ENCODE data around the gene TBL2. TPM values are rescaled to one million over a fixed set of nuclear protein-coding genes. Genes with fewer than 3 reads are reported as not detected.

TBL2 gene
- total and polyA plus RNA-seq, 2 of the 4 experiments (the other 2 are of a cell fraction), result 72.6 to 94.1 TPM

DNA sequence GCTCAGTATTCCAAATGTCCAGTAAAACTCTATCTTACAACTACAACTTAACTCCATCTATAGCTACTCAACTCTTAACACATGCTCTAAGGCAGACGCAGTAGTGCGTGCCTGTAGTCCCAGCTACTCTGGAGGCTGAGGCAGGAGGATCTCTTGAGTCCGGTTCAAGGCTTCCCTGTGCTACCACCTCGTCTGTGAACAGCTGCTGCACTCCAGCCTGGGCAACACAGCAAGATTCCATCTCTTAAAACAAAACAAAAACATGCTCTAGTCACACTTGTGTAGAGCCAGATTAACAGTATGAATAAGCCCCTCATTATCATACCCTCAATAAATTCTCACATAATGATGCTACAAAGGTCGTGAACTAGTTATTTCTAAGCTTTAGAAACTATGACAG, 59.9 kb downstream of the TBL2 start:
- Histone ChIP-seq H4K20me1 (ENCODE audit: insufficient read depth, low read length) (peaks cover 67% of the 10 kb centered on the region), H3K27me3 (ENCODE audit: control insufficient read depth, insufficient read depth, low read length) (no peaks in the 10 kb centered on the region), H2BK15ac (ENCODE audit: low read depth, low read length) (no peak overlapping the region), H3K14ac (replicated peaks; ENCODE audit: low read depth, low read length) (no peak overlapping the region), H2AK5ac (ENCODE audit: low read depth, low read length) (no peak overlapping the region; the same call in 1 of the 2 replicates), H2AFZ (replicated peaks; ENCODE audit: low read length, poor library complexity) (no peak overlapping the region), H4K91ac (ENCODE audit: insufficient read depth, low read depth, low read length) (no peak overlapping the region), H3K9me3 (ENCODE audit: control insufficient read depth, insufficient read depth, low read length) (no peaks in the 10 kb centered on the region), H4K8ac (ENCODE audit: low read depth in 2 of 2, low read length in 2 of 2) (no peak overlapping the region), H3K4ac (ENCODE audit: low read depth, low read length) (no peak overlapping the region), H3K56ac (ENCODE audit: extremely low read depth, insufficient read depth, low read length) (no peak overlapping the region), H2BK5ac (ENCODE audit: low read depth, low read length, poor library complexity, severe bottlenecking) (no peak overlapping the region), H3K9me1 (ENCODE audit: insufficient read depth, low read length) (peaks cover 5% of the 10 kb centered on the region), H2BK20ac (ENCODE audit: low read depth, low read length) (no peak overlapping the region), H3K23ac (ENCODE audit: low read depth, low read length) (peak overlapping the region; percentile 48; the same call in 1 of the 2 replicates), H3K18ac (ENCODE audit: low read depth, low read length) (no peak overlapping the region), H3K4me2 (ENCODE audit: low read depth, low read length) (peak overlapping the region; percentile 45), H3K4me3 (ENCODE audit: insufficient read depth, low read depth, low read length) (no peak overlapping the region), H3K4me1 (ENCODE audit: control insufficient read depth, insufficient read depth, low read length) (peaks cover 6% of the 10 kb centered on the region), H2AK9ac (replicated peaks; ENCODE audit: low read depth, low read length, poor library complexity) (no peak overlapping the region), H3K36me3 (ENCODE audit: control insufficient read depth, insufficient read depth, low read length) (peaks cover 21% of the 10 kb centered on the region), H2BK120ac (ENCODE audit: low read depth, low read length) (no peak overlapping the region), H3K9ac (ENCODE audit: low read depth, low read length) (no peak overlapping the region), H3K79me1 (ENCODE audit: low read depth in 1 of 2, low read length in 2 of 2) (peaks cover 0 to 41% of the 10 kb centered on the region in 2 experiments; a peak in 3 of 4 replicates), H3K27ac (ENCODE audit: insufficient read depth, low read length) (no peak overlapping the region), H4K5ac (ENCODE audit: low read depth, low read length) (no peak overlapping the region)
- ATAC-seq (ENCODE audit: low read depth) (no peak), DNase-seq (no peak)
- BruUV-seq (replicated peaks), result no TSS peak
- WGBS, 2 experiments (ENCODE audit: extremely low coverage in 2 of 2, insufficient read length in 1 of 2), result 90% methylated on average over 2 of the region's 5 CpGs; no CpG with 5 or more reads in 1 of the 2 experiments
- POLR2A ChIA-PET (ENCODE audit: unreplicated experiment), result no interaction called here
- CTCF ChIA-PET, result interaction anchor here (0.7 kb wide), 1 partner anchor 33 kb away, joined by 3 read pairs; no protein-coding TSS in a partner anchor
- TF ChIP-seq CHD1 (IDR thresholded peaks at IDR 0.05; ENCODE audit: low read depth, low read length) (no peak), FOS (IDR thresholded peaks at IDR 0.05; ENCODE audit: low read depth, low read length) (no peak)
- intact Hi-C loops (cut with micrococcal nuclease), result no loop called here
- in situ Hi-C loops (cut with MboI; ENCODE audit: low sequenced_read_pairs), result no loop called here
- dilution Hi-C loops (cut with HindIII; ENCODE audit: low sequenced_read_pairs, unreplicated experiment), result no loop called here

Other genes starting within 250 kb of the TBL2 start
- 0.72 and 0.83 TPM in 2 replicates for gene FZD9, start 144.8 kb downstream of the TBL2 start, total RNA-seq (2012; rRNA removed)
- 1.6 and 1.8 TPM in 2 replicates for gene FZD9, start 144.8 kb downstream of the TBL2 start, polyA plus RNA-seq (2012; rRNA removed)
- 45.0 and 60.8 TPM in 2 replicates for gene BAZ1B, start 56.3 kb downstream of the TBL2 start, total RNA-seq (2012; rRNA removed)
- gene BAZ1B, start 56.3 kb downstream of the TBL2 start, polyA plus RNA-seq (2012; rRNA removed), result 16.8 and 20.2 TPM in 2 replicates
- 6.1 and 7.2 TPM in 2 replicates for gene BCL7B, start 20.9 kb downstream of the TBL2 start, total RNA-seq (2012; rRNA removed)
- 51.3 and 62.6 TPM in 2 replicates for gene BCL7B, start 20.9 kb downstream of the TBL2 start, polyA plus RNA-seq (2012; rRNA removed)
- not detected in 2 replicates for gene MLXIPL, start 45.9 kb upstream of the TBL2 start, total RNA-seq (2012; rRNA removed)
- gene MLXIPL, start 45.9 kb upstream of the TBL2 start, polyA plus RNA-seq (2012; rRNA removed), result not detected in 2 replicates
- 2.3 and 2.8 TPM in 2 replicates for gene VPS37D, start 89.3 kb upstream of the TBL2 start, total RNA-seq (2012; rRNA removed)
- gene VPS37D, start 89.3 kb upstream of the TBL2 start, polyA plus RNA-seq (2012; rRNA removed), result 3.1 and 4.8 TPM in 2 replicates
- gene DNAJC30, start 104.9 kb upstream of the TBL2 start, total RNA-seq (2012; rRNA removed), result 1.6 and 1.7 TPM in 2 replicates
- gene DNAJC30, start 104.9 kb upstream of the TBL2 start, polyA plus RNA-seq (2012; rRNA removed), result 9.0 and 10.6 TPM in 2 replicates
- 35.7 and 40.8 TPM in 2 replicates for gene BUD23, start 105.0 kb upstream of the TBL2 start, total RNA-seq (2012; rRNA removed)
- gene BUD23, start 105.0 kb upstream of the TBL2 start, polyA plus RNA-seq (2012; rRNA removed), result 65.2 and 72.2 TPM in 2 replicates
- gene STX1A, start 141.1 kb upstream of the TBL2 start, total RNA-seq (2012; rRNA removed), result 9.3 and 10.0 TPM in 2 replicates
- gene STX1A, start 141.1 kb upstream of the TBL2 start, polyA plus RNA-seq (2012; rRNA removed), result 22.0 and 22.6 TPM in 2 replicates
- gene ABHD11, start 160.2 kb upstream of the TBL2 start, total RNA-seq (2012; rRNA removed), result 13.4 and 14.2 TPM in 2 replicates
- 19.9 and 22.6 TPM in 2 replicates for gene ABHD11, start 160.2 kb upstream of the TBL2 start, polyA plus RNA-seq (2012; rRNA removed)
- gene CLDN3, start 191.7 kb upstream of the TBL2 start, total RNA-seq (2012; rRNA removed), result 0.18 TPM in 1 of 2 replicates, not detected in the other
- 0.12 and 0.16 TPM in 2 replicates for gene CLDN3, start 191.7 kb upstream of the TBL2 start, polyA plus RNA-seq (2012; rRNA removed)

All from IMR-90 (cell line).